Raji (cell line): ENCODE data around the gene GSTO2.

ENCODE experiments used
- POLR2A ChIP-seq: IDR thresholded peaks from 2 replicates; pipeline ENCODE4 v1.6.1; 2011; ENCODE audit warnings: low read depth, low read length, control low read depth; ENCODE audit not compliant: insufficient read depth

GSTO2 gene

DNA sequence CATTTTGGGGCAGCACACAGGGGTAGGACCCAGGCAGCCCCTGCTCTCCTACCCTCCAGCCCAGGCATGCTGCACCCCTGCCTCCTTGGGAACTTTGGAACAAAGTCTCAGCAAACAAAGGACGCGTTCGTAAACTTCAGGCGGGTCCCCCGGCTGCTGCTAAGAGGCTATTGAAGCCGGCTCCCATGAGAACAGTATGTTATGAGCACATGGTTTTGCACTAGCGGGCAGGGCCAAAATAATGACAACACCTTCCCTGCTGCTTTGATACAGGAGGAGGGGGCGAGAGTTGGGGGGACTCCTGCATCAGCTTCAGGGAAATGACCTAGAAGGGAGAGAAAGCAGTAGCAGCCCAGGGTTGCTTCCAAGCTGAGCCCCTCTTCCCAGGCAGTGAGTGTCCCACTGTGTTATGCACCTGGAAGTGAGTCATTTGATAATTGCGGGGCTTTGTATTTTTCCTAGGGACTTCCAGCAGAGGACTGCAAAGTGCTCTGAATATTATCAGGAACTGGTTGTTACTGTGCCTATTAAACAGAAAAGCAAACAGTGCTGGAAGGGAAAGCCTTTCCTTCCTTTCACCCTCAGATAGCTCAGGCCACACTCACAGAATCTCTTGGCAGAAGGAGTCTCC is 62.3 kb downstream of the GSTO2 start:
- TF ChIP-seq POLR2A, result no peak

DNA sequence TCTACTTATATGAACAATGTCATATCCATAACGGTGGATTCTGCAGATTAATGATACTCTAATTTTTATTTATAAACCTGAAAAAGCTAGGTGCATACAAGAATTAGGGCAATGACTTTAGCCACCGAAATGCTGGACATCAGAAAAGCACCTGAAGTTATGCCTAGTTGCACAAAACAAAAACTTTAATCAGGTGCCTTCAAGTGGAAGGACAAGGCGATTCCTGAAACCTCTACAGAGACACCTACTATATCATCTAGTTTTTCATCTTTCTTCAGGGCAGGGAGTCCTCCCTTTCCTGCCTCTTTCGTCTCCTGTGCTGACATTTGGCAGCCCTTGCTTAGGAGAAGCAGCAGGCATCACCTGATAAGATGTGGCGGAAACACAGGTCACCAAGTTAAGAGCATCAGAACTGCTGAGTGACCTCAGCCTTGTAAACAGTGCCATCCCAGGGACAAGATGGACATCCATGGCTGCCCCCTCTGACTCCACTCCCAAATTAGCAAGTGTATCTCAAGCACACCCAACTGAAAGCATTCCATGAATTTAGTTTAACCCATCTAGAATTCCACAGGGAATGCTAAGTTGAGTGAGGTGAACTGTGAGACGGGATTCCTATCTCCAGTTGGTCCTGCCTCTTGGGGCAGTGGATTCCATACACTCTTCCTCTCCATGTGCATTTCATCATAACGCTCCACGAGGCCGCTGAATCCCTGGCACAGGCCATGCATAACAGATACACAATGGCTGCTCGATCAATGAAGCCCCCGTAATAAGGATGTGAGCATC is 63.5 kb downstream of the GSTO2 start:
- TF ChIP-seq POLR2A, result no peak

DNA sequence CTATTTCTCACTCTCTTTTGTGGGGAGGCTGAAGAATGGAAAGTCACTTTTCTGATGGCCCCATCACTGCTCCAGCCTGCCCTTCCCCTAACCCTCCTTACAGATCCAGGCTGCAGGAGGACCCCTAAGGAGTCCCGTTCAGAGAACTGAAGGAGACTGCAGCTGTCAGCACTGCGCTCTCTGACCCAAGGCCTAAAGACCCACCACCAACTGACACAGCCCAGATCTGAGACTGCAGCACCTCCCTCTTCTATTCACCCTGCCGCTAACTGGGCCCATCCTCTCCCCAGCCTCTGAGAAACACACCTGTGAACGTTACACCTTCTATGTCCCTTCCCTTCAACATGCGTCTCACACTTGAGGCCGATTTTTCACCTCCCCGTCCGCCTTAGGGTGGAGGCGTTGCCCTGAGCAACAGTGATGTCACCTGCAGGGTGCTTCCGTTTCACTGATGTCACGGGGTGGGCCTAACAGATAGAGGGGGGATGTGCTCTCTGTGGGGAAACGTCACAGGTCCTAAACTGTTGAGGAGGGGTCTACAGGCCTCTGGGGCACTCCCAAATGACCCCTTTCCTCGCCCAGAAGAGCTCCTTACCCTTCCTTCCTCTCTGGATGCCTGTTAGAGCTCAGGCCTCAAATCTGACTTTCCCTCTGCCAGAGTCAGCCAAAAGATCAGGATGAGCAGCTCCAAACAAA is 64.2 kb downstream of the GSTO2 start:
- no peak for TF ChIP-seq POLR2A

- TF ChIP-seq POLR2A, result no peak
Observed at GRCh38 chr10:104333728-104334373, 64.9 kb downstream of the GSTO2 start.

DNA sequence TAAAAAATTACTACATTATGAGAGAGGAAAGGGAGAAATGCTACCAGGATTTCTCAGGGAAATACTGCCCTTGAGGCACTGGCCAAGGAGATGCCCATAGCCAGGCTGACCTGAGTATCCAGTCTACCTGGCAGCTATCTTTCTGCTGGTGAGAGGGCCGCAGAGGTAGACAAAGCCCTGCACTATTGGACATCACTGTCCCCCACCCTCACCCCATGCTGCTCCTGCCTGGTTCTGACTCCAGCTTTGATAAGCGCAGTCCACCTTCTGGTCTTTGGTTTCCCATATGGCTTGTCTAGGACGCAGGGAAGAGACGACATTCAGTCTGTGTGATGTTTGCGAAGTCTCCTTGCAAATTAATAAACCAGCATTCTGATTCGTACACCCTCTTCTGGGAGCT is 65.6 kb downstream of the GSTO2 start:
- TF ChIP-seq POLR2A, result no peak

DNA sequence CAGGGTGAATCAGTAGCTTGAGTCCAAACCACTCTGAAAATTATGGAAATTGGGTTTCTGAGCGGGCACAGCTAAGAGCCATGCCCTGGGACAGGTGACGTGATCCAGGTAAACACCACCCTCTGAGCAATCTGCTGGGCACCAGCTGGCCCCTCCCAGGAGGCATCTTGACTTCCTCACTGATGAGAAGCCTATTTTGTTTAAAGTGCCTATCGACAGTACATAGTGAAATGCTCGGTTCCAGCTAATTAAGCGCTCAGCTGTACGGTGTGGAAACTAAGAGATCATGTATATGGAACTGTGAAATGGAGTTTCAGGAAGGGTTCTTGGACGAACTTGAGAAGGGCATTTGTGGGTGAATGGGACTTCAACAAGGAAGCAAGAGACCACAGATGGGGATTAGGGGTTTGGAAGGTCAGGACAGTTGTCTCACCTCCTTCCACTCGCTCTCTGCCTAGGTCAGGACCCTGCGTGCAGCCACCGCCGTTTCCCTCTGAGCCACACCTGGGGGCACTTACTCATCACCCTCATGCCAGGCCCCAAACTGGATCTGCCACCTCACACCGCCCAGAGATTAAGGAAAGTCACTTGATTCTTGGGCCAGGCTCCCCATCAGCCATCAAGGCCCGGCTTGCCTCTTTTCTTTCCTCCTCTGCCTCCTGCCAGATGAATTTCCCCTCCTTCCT is 66.1 kb downstream of the GSTO2 start:
- TF ChIP-seq POLR2A, result no peak

GRCh38 chr10:104336821-104337467 is 68.0 kb downstream of the GSTO2 start:
- TF ChIP-seq POLR2A, result no peak

GRCh38 chr10:104337521-104337984 is 68.6 kb downstream of the GSTO2 start:
- no peak for TF ChIP-seq POLR2A

- TF ChIP-seq POLR2A, result peak; percentile 87
Observed at GRCh38 chr10:104337985-104338735, 69.2 kb downstream of the GSTO2 start, which contains the start of gene ITPRIP. Gene ITPRIP (minus strand): TSS chr10:104338465. CDS start chr10:104316051, 22,414 bp downstream.

- TF ChIP-seq POLR2A, result no peak
Observed at GRCh38 chr10:104339469-104340110, 70.6 kb downstream of the GSTO2 start.

- TF ChIP-seq POLR2A, result no peak
Observed at GRCh38 chr10:104340111-104340526, 71.1 kb downstream of the GSTO2 start.

DNA sequence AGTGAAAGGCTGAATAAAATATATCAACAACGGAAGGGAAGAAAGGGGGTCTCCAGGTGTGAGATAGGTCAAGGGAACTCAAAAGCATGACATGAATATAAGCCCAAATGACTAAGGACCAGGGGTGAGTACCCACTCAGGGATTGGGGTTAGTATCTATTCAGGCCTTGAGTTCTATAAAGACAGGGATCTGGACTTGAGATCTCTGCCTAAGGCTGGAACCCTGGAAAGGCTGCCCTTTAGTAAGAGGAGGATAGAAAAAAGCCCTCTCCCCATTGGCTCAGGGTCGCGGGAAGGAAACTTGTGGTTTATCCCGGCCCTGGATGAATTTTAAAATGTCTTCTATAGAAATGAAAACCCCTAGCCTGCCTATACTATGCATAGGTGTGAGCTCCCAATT is 71.7 kb downstream of the GSTO2 start:
- TF ChIP-seq POLR2A, result no peak

- no peak for TF ChIP-seq POLR2A
Observed at GRCh38 chr10:104342941-104343411, 74.0 kb downstream of the GSTO2 start.

GRCh38 chr10:104344219-104344618 is 75.2 kb downstream of the GSTO2 start:
- TF ChIP-seq POLR2A, result no peak
